HG03103 (cell line): ENCODE results near the gene DEGS1.

Experiments
- ATAC-seq: cut with Tn5 transposase; IDR thresholded peaks from one replicate; pipeline ENCODE4 v1.9.1; 2021; ENCODE audit warnings: low read depth; ENCODE audit not compliant: unreplicated experiment

DEGS1 gene

DNA sequence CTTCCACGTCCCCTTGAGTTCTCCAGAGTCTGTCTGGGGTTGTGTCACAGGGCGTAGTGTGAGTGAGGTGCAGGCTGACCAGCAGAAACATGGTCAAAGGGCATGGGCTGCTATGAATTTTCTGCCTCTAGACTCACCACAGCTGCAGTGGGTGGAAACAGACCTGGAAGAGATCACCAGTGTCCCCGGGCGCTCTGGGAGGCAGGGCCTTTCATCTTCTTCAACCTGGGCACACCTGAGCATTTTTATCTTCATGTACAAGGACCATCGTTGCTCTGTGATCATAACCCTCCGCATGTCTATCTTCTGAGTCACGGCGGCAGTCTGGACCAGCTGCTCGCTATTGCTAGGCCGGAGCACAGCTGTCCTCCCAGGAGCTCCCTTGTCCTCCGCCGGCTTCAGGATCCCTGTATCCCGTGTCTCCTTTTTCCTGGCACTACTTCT is 29.6 kb downstream of the DEGS1 start:
- no peak for ATAC-seq

DNA sequence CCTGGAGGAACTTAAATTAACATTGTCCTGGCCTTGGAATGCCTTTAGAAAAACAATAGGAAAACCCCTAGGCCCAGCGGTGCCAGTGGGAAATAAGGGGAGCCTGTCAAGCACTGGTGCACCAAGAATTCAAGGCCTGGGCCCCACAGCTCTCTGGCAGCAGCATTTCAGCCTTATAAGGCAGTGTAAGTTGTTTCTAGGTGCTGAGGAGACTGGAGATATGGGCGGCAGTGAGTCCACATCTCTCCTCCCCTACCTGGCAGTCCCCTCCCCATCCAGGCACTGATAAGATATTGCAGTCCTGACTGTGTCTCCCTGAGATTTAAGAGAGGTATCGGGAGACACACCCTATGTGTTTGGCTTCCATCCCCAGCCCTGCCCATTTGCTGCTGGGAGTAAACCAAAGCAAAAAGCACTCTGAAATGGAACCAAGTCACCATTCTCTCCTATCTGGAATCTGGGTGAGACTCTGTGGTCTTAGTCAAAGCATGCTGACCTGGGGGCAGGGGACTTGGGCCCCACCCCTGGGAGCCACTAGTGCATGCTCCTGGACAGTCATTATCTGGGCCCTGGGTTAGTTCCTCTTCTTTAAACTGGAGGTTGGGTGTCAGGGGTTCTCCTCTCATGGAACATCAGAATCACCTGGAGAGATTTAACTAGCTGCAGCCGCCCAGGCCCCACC is 30.5 kb downstream of the DEGS1 start:
- no peak for ATAC-seq

DNA sequence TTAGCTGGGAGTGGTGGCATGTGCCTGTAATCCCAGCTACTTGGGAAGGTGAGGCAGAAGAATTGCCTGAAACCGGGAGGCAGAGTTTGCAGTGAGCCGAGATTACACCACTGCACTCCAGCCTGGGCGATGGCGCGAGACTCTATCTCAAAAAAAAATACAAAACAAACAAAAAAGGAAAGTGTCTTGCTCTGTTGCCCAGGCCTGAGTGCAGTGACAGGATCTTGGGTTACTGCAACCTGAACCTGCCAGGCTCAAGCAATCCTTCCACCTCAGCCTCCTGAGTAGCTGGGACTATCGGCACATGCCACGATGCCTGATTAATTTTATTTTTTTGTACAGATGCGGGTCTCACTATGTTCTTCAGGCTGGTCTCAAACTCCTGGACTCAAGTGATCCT is 33.3 kb downstream of the DEGS1 start:
- ATAC-seq: no peak

DNA sequence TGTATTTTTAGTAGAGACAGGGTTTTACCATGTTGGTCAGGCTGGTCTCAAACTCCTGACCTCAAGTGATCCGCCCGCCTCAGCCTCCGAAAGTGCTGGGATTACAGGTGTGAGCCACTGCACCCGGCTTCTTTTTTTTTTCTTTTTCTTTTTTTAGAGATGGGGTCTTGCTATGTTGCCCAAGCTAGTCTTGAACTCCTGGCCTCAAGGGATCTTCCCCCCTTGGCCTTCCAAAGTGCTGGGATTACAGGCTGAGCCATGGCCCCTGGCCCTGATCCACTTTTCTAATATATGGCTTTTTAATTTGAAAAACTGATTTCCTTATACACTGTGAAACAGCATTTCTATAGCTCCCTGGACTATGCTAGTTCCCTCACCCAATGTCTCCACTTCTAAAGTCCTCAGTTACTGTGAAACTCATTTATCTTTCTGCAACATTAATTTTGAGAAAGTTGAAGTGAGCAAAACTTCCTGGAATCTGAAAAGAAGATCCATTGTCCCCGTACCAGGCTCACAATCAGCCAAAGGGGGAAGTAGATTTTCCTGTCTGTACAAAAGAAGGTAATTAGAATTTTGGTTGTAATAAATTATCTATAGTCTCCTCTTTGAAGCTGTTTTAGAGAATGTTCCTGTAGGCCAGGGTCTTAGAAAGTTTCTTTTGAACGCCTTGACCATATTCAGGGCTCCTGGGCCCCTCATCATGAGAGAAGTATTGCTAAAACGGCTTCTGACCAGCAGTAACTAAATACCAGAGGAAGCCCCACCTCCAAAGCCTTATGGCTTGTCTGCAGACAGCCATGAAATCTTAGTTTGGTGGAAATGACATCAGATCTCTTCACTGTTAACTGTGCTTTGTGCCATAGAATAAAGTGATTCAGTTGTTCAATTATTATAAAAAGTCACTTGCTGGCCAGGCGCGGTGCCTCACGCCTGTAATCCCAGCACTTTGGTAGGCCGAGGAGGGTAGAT is 34.9 kb downstream of the DEGS1 start:
- ATAC-seq: no peak

DNA sequence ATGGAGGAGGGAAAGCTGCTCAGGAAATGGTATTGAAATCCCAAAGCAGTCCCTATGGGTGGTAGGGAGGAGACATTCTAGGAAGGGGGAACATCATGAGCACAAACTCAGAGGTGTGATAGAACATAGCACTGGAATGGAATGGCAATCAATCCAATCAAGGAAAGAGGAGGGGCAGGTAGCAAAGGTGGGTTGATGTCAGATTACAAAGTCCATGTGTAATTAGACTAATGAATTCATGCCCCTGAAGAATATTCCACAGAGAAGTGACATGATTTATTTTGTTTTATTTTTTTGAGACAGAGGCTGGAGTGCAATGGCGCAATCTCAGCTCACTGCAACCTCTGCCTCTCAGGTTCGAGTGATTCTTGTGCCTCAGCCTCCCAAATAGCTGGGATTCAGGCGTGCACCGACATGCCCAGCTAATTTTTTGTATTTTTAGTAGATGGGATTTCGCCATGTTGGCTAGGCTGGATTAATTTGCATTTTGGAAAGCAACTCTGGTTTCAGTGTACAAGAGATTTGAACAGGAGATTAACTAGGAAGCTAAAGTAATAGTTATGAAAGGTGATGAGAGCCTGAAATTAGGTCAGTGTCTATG is 36.1 kb downstream of the DEGS1 start:
- no peak for ATAC-seq

DNA sequence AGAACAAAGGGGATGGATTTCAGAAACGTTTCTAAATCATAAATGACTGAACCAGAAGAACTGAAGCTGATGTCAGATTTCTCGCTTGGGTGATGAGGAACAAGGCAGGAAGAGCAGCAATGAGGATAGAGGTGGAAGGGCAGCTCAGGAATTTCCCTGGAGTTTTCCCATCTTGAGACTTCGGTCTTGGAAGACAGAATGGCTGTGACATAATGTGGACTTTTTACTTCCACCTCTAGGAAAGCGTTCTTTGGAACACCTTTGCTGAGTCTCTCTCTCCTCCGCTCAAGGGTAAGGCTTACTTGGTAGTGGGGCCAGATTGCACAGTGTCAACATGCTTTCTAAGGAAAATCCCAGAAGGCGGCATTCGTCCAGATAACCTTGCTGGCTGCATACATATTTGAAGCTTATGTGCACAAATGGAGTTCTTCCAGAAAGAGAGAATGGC is 36.6 kb downstream of the DEGS1 start:
- no peak for ATAC-seq

DNA sequence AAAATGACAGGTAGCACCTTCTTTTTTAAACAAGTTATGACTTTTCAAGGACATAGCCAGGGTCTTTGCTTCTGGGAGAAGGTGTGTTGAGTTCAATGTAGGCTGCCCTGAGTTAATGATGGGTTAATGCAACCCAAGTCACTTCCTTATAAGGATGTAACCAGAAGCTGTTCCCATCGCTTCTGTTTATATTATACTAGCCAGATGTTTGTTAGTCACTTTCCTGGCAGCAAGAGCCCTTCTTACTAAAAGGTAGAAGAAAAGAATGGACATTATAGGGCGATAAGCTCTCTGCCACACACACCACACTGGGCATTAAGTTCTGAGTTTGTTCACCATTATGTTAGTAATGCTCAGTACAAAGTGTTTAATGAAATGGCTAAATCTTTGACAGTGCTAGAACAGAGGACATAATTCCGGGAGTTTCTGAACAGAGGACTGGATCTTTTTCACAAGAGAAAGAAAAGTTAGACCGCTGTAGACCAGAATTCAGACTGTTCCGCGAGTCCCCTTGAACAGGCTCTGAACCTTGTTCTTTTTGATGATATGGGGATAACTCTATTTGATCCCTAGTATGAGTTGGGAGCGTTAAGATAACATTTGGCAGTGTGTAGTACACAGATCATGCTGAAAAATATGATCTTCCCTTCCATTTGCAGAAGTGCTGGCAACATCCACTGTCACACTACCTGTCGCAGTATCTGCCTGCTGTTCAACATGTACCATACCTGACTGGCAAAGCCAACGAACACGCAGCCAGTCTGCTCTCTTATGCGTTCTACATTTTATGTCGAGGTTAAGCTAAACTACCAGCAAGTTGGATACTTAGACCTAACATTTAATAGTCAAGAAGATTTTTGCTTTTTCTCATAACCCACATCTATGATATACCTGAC is 41.0 kb downstream of the DEGS1 start:
- ATAC-seq: no peak

DNA sequence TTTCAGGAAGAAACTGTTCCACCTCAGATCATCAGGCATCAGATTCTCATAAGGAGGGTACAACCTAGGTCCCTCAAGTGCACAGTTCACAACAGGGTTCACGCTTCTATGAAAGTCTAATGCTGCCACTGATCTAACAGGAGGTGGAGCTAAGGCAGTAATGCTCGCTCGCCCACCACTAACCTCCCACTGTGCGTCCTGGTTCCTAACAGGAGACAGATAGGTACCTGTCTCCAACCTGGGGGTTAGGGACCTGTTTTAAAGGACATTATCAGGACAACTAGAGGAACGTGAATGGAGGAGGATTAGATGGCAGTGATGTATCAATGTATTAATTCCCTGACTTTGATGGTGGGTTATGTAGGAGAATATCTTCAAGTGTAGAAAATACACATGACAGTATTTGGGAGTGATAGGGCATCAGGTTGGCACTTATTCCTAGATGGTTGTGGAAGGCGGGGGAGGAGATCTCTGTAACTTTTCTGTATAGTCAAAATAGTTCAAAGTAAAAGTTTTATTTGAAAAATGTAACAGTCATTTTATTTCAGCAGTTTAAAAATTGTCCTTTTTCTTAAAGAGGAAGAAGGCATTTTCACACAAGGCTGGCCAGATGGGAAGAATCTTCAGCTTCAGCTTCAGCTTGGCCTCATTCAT is 43.9 kb downstream of the DEGS1 start:
- no peak for ATAC-seq

DNA sequence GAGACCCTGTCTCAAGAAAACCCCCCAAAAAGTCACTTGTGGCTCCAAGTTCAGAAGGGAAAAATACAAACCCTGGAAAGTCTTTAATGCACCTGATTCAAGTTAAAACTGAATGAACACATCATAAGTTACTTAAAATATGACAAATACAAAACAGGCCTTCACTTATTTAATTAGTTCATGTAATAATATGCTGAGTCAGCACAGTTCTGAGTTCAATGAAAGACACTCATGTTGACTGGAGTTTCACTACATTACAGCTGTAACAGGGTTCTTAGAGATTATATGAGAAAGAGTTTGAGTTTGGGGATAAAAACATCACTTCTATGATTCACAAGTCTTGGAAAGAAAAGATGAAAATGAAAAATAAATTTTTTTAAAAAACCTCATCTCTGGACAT is 51.0 kb downstream of the DEGS1 start:
- ATAC-seq: no peak

DNA sequence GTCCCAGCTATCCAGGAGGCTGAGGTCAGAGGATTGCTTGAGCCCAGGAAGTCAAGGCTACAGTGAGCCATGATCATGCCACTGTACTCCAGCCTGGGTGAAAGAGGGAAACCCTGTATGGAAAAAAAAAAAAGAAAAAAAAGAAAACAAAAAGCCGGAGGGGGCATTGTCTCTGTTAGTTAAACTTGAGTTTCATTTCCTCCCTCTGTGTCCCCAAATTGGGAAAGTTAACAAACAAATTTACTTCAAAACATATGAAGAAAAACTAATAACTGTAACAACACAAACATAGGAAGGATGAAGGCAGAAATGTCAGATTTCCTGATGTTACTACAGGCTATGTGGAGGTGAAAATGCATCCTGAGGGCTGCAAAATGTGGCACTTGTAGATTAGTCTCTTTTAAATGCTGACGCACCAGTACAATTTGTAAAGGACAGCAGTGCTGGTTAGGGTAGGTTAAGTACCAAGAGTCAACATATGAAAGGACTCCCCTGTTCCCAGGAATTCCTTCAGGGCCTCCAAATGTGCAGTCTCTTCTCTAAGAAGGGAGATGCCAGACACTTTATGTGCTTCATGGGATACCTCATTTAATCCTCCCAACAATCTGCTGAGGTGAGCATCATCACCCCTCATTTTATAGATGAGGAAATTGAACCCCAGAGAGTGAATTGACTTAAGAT is 52.9 kb downstream of the DEGS1 start:
- ATAC-seq: no peak

DNA sequence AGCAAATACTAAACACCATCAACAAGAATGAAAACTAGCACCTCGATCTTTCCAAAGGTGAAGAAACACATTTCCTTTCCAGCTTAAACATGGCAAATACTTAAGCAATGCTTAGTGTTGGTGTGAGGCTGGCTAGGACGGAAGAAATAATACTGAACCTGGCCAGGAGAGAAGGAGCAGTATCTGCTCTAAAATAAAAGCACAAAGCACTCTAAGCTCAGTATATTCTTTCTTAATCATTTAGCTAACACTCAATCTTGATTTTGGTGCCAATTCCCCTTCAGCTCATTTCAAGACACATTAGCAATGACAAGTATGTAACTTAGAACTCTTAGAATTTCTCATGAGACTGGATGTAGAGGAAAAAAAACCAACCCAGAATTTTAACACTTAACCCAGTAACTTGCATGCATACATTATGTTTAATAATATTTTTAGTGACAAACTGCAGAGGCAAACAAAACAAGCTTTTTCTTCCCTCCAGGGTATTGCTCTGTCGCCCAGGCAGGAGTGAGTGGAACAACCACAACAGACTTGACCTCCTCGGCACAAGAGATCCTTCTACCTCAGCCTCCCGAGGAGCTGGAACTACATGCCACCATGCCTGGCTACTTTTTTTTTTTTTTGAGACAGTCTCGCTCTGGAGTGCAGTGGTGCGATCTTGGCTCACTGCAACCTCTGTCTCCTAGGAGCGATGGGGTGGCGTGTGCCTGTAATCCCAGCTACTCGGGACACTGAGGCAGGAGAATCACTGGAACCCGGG is 54.3 kb downstream of the DEGS1 start:
- no peak for ATAC-seq

DNA sequence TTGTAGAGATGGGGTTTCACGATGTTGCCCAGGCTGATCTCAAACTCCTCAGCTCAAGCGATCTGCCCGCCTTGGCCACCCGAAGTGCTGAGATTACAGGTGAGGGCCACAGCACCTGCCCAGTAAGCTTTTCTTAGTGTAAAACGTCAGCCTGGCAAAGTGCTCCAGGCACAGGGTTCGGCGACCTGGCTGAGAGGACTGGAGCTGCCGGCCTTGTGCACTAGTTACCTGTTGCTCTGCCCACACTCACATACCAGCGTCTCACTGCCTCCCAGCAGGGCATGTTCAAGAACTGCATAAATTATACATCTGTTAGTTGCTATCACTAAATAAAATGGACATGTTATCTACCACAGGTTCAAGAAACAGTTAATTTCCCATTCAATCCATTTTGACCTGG is 55.2 kb downstream of the DEGS1 start:
- no peak for ATAC-seq

DNA sequence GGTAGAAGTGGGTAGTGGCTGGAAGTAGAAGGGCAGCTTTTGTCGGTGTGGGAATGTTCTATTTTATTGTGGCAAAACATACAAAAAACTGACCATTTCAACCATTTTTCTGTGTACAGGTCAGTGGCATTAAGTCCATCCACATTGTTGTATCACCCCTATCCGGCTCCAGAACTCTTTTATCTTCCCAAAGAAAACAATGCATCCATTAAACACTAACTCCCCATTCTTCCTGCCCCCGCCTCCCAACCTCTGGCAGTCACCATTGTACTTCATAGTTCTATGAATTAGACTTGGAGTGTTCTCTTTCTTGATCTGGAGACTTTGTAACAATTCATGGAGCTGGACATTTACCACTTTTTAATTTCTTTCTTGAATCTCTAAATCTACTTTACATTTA is 55.7 kb downstream of the DEGS1 start:
- no peak for ATAC-seq
